T-cell (primary cell): Measurements from ENCODE around the gene YRDC. TPM values are rescaled to one million over a fixed set of nuclear protein-coding genes. Genes with fewer than 3 reads are reported as not detected.

Experiments
- ATAC-seq, 4 experiments: fragments of 200-7000 bp in 3 of 4; fragments of 150-1000 bp in 1 of 4; cut with Tn5 transposase; replicated peaks in 1 of 4; 1 replicate in 3 of 4; 2 replicates in 1 of 4; pipeline ENCODE4 v1.10.0; 2021; ENCODE audit warnings: moderate library complexity in 3 of 4, mild to moderate bottlenecking in 2 of 4, moderate number of reproducible peaks in 1 of 4
- CTCF ChIA-PET, 2 donors: fragments of 300-600 bp; sonication (Branson Sonifier 250); formaldehyde crosslinking; loops; one replicate each; lab custom pipeline; 2022; ENCODE audit warnings: antibody characterized with exemption in 2 of 2; lab: Charles Lee
- POLR2A ChIA-PET, 2 donors: fragments of 300-600 bp; sonication (Branson Sonifier 250); formaldehyde crosslinking; loops; one replicate each; lab custom pipeline; 2022; ENCODE audit warnings: antibody characterized with exemption in 2 of 2; lab: Charles Lee
- DNase-seq, 35 experiments: peaks; one replicate each; pipeline versions ENCODE4 v3.0.0 to v3.0.0-alpha.2; 2013 to 2023
- H3K27ac ChIP-seq: one replicate; pipeline ENCODE4 v1.5.1; 2013; ENCODE audit warnings: low read length
- H3K27me3 ChIP-seq, 2 experiments: replicated peaks in 1 of 2; 1 replicate in 1 of 2; 2 replicates in 1 of 2; pipeline versions ENCODE4 v1.6.1 to v1.7.0; 2013; ENCODE audit warnings: low read length in 1 of 2, mixed read lengths in 1 of 2; ENCODE audit not compliant: control insufficient read depth in 2 of 2, insufficient read depth in 2 of 2; ENCODE audit errors: extremely low read depth in 1 of 2
- H3K36me3 ChIP-seq, 2 donors: 1 replicate in 1 of 2; 2 replicates in 1 of 2; pipeline versions ENCODE4 v1.6.1 to v1.7.0; 2013; ENCODE audit warnings: low read length in 1 of 2; ENCODE audit not compliant: control insufficient read depth in 2 of 2, insufficient read depth in 1 of 2; ENCODE audit errors: extremely low read depth in 1 of 2
- H3K4me1 ChIP-seq, 2 experiments: 1 replicate in 1 of 2; 2 replicates in 1 of 2; pipeline versions ENCODE4 v1.6.1 to v1.7.0; 2013; ENCODE audit warnings: low read length in 2 of 2, mixed read lengths in 1 of 2; ENCODE audit not compliant: insufficient read depth in 2 of 2, control insufficient read depth in 1 of 2; ENCODE audit errors: extremely low read depth in 1 of 2
- H3K4me3 ChIP-seq, 2 donors: 1 replicate in 1 of 2; 2 replicates in 1 of 2; pipeline versions ENCODE4 v1.5.1 to v1.7.0; 2013; ENCODE audit warnings: mild to moderate bottlenecking in 2 of 2, low read length in 1 of 2, moderate library complexity in 1 of 2; ENCODE audit not compliant: control insufficient read depth in 1 of 2; ENCODE audit errors: extremely low read depth in 1 of 2
- H3K9me3 ChIP-seq: 2 replicates; pipeline ENCODE4 v1.7.0; 2013
- H3K27ac Mint-ChIP-seq, 2 donors: one replicate each; pipeline ENCODE4 v1.8.0; 2020 to 2021; ENCODE audit warnings: mild to moderate bottlenecking in 2 of 2, mixed read lengths in 2 of 2
- H3K27me3 Mint-ChIP-seq, 2 donors: one replicate each; pipeline ENCODE4 v1.8.0; 2021 to 2022; ENCODE audit warnings: mixed read lengths in 2 of 2
- H3K36me3 Mint-ChIP-seq: one replicate; pipeline ENCODE4 v1.8.0; 2021; ENCODE audit warnings: mixed read lengths
- H3K4me1 Mint-ChIP-seq, 3 donors: one replicate each; pipeline ENCODE4 v1.8.0; 2020 to 2022; ENCODE audit warnings: mixed read lengths in 3 of 3, mild to moderate bottlenecking in 1 of 3
- H3K4me3 Mint-ChIP-seq, 3 donors: one replicate each; pipeline ENCODE4 v1.8.0; 2020 to 2022; ENCODE audit warnings: mild to moderate bottlenecking in 3 of 3, mixed read lengths in 3 of 3, moderate library complexity in 3 of 3
- H3K9me3 Mint-ChIP-seq, 3 donors: one replicate each; pipeline ENCODE4 v1.8.0; 2020 to 2022; ENCODE audit warnings: mixed read lengths in 3 of 3
- WGBS: methylation state at CpG from one replicate; pipeline ENCODE4 v1.1.5; 2013; ENCODE audit warnings: missing lambda C conversion rate; ENCODE audit not compliant: insufficient coverage; 5-methylcytosine and 5-hydroxymethylcytosine counted together
- total RNA-seq, 35 experiments: library from RNA in 6 of 35; stranded (reverse) in 6 of 35; fragments of 120-200 nt in 1 of 35; gene quantifications; one replicate each; pipeline versions ENCODE4 v1.2.1 to v1.2.4 and lab custom pipeline; 2013 to 2026

The YRDC gene
- total RNA-seq, 5 donors from 2014 or later (not counting 1 experiment from before 2014, with no cell fraction given), result 16.0 to 28.2 (median 18.4) TPM

- Mint-ChIP-seq H3K27me3 (no peaks in the 10 kb centered on the region), H3K4me3 (no peak overlapping the region), H3K36me3 (peaks cover 25% of the 10 kb centered on the region), H3K9me3 (no peaks in the 10 kb centered on the region), H3K27ac (no peak overlapping the region), H3K4me1 (peaks cover 29 to 59% (median 53%) of the 10 kb centered on the region in 3 donors)
- H3K4me1 ChIP-seq, result peaks cover 6 to 20% of the 10 kb centered on the region in 2 experiments
- no peaks in the 10 kb centered on the region for H3K9me3 ChIP-seq
- no peak overlapping the region for H3K4me3 ChIP-seq
- no peak for ATAC-seq
- no peak overlapping the region for H3K27ac ChIP-seq
- ChIA-PET CTCF (interaction anchor here (0.6 to 1.8 kb wide), 5 partner anchors 9 to 1711 kb away, joined by 3 to 4 read pairs (median 4); partner anchors contain the start of gene MTF1 (in 1 of the 2)), POLR2A (interaction anchor here (0.5 to 0.6 kb wide), 3 partner anchors 22 to 52 kb away, joined by 3 to 6 read pairs (median 5); no protein-coding TSS in a partner anchor)
- DNase-seq, result no peak
- no peaks in the 10 kb centered on the region for H3K27me3 ChIP-seq
- WGBS, result no CpG with 5 or more reads among the region's 6 CpGs
- peaks cover 0 to 27% of the 10 kb centered on the region in 2 donors for H3K36me3 ChIP-seq
These were observed 42.4 kb upstream of the YRDC start for GRCh38 chr1:37850352-37850955.

- no peak overlapping the region for H3K27ac Mint-ChIP-seq
- CTCF ChIA-PET, result interaction anchor here in 1 of 2 donors (1.8 kb wide), 1 partner anchor 10 kb away, joined by 4 read pairs; the partner anchor contains the start of gene MTF1
- WGBS, result no CpG with 5 or more reads among the region's 3 CpGs
- peaks cover 26 to 57% (median 54%) of the 10 kb centered on the region in 3 donors for H3K4me1 Mint-ChIP-seq
- no peak for ATAC-seq
- no peaks in the 10 kb centered on the region for H3K9me3 ChIP-seq
- POLR2A ChIA-PET, result no interaction called here
- H3K9me3 Mint-ChIP-seq, result no peaks in the 10 kb centered on the region
- peaks cover 24% of the 10 kb centered on the region for H3K36me3 Mint-ChIP-seq
- H3K27me3 ChIP-seq, result no peaks in the 10 kb centered on the region
- peaks cover 6 to 17% of the 10 kb centered on the region in 2 experiments for H3K4me1 ChIP-seq
- no peak for DNase-seq
- H3K27ac ChIP-seq, result no peak overlapping the region
- no peaks in the 10 kb centered on the region for H3K27me3 Mint-ChIP-seq
- H3K36me3 ChIP-seq, result peaks cover 0 to 23% of the 10 kb centered on the region in 2 donors
- H3K4me3 ChIP-seq, result no peak overlapping the region
- H3K4me3 Mint-ChIP-seq, result no peak overlapping the region
These were observed 41.5 kb upstream of the YRDC start for GRCh38 chr1:37849480-37849879.

- peak overlapping the region; percentile 33 to 45 for H3K27ac Mint-ChIP-seq
- Histone ChIP-seq H3K36me3 (peaks cover 0 to 21% of the 10 kb centered on the region in 2 donors), H3K4me1 (peaks cover 6 to 11% of the 10 kb centered on the region in 2 experiments), H3K27me3 (no peaks in the 10 kb centered on the region), H3K4me3 (no peak overlapping the region), H3K9me3 (no peaks in the 10 kb centered on the region), H3K27ac (no peak overlapping the region)
- H3K4me1 Mint-ChIP-seq, result peaks cover 29 to 47% (median 40%) of the 10 kb centered on the region in 3 donors
- ChIA-PET CTCF (interaction anchor here in 1 of 2 donors (0.6 kb wide), 1 partner anchor 15 kb away, joined by 5 read pairs; no protein-coding TSS in a partner anchor), POLR2A (interaction anchor here (0.6 kb wide), 2 partner anchors 349 to 927 kb away, joined by 3 to 6 read pairs; no protein-coding TSS in a partner anchor)
- DNase-seq, result no peak
- peaks cover 20% of the 10 kb centered on the region for H3K36me3 Mint-ChIP-seq
- ATAC-seq, result no peak
- no peaks in the 10 kb centered on the region for H3K27me3 Mint-ChIP-seq
- peak overlapping the region; percentile 25 to 53 (median 39) for H3K4me3 Mint-ChIP-seq
- 47% methylated on average over 3 of the region's 4 CpGs for WGBS
- H3K9me3 Mint-ChIP-seq, result no peaks in the 10 kb centered on the region
These were observed 38.8 kb upstream of the YRDC start for GRCh38 chr1:37846647-37847339.

- ATAC-seq, result no peak
These were observed 37.8 kb upstream of the YRDC start for GRCh38 chr1:37845786-37846185.

GRCh38 chr1:37845049-37845646 lies 37.1 kb upstream of the YRDC start:
- CTCF ChIA-PET, result no interaction called here
- peaks cover 29 to 47% (median 40%) of the 10 kb centered on the region in 3 donors for H3K4me1 Mint-ChIP-seq
- H3K4me1 ChIP-seq, result peaks cover 0 to 10% of the 10 kb centered on the region in 2 experiments
- no peak overlapping the region for H3K27ac ChIP-seq
- no peak overlapping the region for H3K4me3 Mint-ChIP-seq
- POLR2A ChIA-PET, result no interaction called here
- H3K4me3 ChIP-seq, result no peak overlapping the region
- H3K36me3 Mint-ChIP-seq, result peaks cover 20% of the 10 kb centered on the region
- no peaks in the 10 kb centered on the region for H3K9me3 Mint-ChIP-seq
- no peak for DNase-seq
- no peaks in the 10 kb centered on the region for H3K9me3 ChIP-seq
- 100% methylated on average over 2 of the region's 5 CpGs for WGBS
- H3K36me3 ChIP-seq, result peaks cover 0 to 18% of the 10 kb centered on the region in 2 donors
- no peak overlapping the region for H3K27ac Mint-ChIP-seq
- H3K27me3 ChIP-seq, result no peaks in the 10 kb centered on the region
- no peaks in the 10 kb centered on the region for H3K27me3 Mint-ChIP-seq
- no peak for ATAC-seq

More at GRCh38 chr1:37845786-37846185, 37.8 kb upstream of the YRDC start:
- Histone ChIP-seq H3K4me3 (no peak overlapping the region), H3K36me3 (peaks cover 0 to 19% of the 10 kb centered on the region in 2 donors), H3K4me1 (peaks cover 0 to 10% of the 10 kb centered on the region in 2 experiments), H3K9me3 (no peaks in the 10 kb centered on the region), H3K27me3 (no peaks in the 10 kb centered on the region), H3K27ac (no peak overlapping the region)
- H3K9me3 Mint-ChIP-seq, result no peaks in the 10 kb centered on the region
- H3K4me3 Mint-ChIP-seq, result peak overlapping the region in 1 of 3 donors; percentile 53
- peaks cover 29 to 47% (median 40%) of the 10 kb centered on the region in 3 donors for H3K4me1 Mint-ChIP-seq
- no CpG with 5 or more reads among the region's 3 CpGs for WGBS
- ChIA-PET CTCF (interaction anchor here in 1 of 2 donors (0.7 kb wide), 1 partner anchor 243 kb away, joined by 6 read pairs; no protein-coding TSS in a partner anchor), POLR2A (no interaction called here)
- H3K27me3 Mint-ChIP-seq, result no peaks in the 10 kb centered on the region
- peaks cover 20% of the 10 kb centered on the region for H3K36me3 Mint-ChIP-seq
- no peak overlapping the region for H3K27ac Mint-ChIP-seq
- DNase-seq, result no peak

GRCh38 chr1:37844536-37844935 lies 36.5 kb upstream of the YRDC start:
- H3K27me3 ChIP-seq, result no peaks in the 10 kb centered on the region
- H3K9me3 ChIP-seq, result no peaks in the 10 kb centered on the region
- H3K9me3 Mint-ChIP-seq, result no peaks in the 10 kb centered on the region
- ATAC-seq (no peak), DNase-seq (no peak)
- H3K4me1 ChIP-seq, result peaks cover 0 to 10% of the 10 kb centered on the region in 2 experiments
- no peak overlapping the region for H3K4me3 Mint-ChIP-seq
- H3K4me1 Mint-ChIP-seq, result peaks cover 29 to 46% (median 37%) of the 10 kb centered on the region in 3 donors
- peaks cover 0 to 22% of the 10 kb centered on the region in 2 donors for H3K36me3 ChIP-seq
- no peaks in the 10 kb centered on the region for H3K27me3 Mint-ChIP-seq
- H3K27ac ChIP-seq, result no peak overlapping the region
- CTCF ChIA-PET, result no interaction called here
- H3K27ac Mint-ChIP-seq, result no peak overlapping the region
- H3K36me3 Mint-ChIP-seq, result peaks cover 25% of the 10 kb centered on the region
- POLR2A ChIA-PET, result no interaction called here
- no peak overlapping the region for H3K4me3 ChIP-seq
